ENCODE results near the gene KRTCAP2.

DNA sequence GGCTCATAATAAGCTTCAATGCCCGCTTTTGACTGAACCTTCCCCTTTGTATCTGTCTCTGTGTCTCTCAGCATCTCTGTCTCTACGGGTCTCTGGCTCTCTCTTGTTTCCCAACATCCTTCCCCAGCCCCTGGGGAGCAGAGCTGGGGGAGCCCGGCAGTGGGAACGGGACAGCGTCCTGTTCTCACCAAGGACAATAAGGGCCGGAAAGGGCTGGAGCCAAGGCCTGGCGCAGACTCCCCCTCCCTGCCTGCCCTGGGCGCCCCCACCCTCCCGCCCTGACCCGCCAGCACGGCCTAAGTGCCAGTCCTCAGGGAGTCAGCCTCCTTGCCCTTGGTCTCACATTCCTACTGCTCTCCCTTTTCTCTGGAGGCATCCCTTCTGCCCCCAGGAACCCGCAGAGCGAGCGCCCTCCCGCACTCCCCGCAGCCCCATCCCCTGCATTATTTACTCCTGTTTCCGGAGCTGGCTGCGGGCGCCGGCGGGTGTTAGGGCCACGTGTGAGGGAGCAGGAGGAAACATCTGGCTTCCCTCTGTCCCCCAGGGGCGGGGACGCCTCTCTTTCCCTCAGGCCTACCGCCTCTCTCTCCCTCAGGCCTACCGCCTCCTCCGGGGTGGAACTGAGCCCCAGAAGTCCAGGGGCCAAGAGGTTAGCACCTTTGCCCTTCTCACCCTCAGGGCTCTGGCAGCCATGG is 6.5 kb downstream of the KRTCAP2 start:
- no peak for TF ChIP-seq EZH2 (IDR thresholded peaks at IDR 0.05; ENCODE audit: borderline replicate concordance, low read depth, low read length, poor library complexity, severe bottlenecking)
- TF ChIP-seq, protein P1, sequence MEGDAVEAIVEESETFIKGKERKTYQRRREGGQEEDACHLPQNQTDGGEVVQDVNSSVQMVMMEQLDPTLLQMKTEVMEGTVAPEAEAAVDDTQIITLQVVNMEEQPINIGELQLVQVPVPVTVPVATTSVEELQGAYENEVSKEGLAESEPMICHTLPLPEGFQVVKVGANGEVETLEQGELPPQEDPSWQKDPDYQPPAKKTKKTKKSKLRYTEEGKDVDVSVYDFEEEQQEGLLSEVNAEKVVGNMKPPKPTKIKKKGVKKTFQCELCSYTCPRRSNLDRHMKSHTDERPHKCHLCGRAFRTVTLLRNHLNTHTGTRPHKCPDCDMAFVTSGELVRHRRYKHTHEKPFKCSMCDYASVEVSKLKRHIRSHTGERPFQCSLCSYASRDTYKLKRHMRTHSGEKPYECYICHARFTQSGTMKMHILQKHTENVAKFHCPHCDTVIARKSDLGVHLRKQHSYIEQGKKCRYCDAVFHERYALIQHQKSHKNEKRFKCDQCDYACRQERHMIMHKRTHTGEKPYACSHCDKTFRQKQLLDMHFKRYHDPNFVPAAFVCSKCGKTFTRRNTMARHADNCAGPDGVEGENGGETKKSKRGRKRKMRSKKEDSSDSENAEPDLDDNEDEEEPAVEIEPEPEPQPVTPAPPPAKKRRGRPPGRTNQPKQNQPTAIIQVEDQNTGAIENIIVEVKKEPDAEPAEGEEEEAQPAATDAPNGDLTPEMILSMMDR (conservative IDR thresholded peaks at IDR 0.05; ENCODE audit: low read depth, low read length) = no peak

All from A673 (cell line).